Measurements from ENCODE around the gene ARID2. TPM values are rescaled to one million over a fixed set of nuclear protein-coding genes. Genes with fewer than 3 reads are reported as not detected.

ARID2 gene
- total RNA-seq, 3 donors from 2014 or later: 31.7 to 72.7 (median 48.8) TPM

GRCh38 chr12:45938566-45938965 is 209.1 kb downstream of the ARID2 start:
- H3K27me3 ChIP-seq: no peaks in the 10 kb centered on the region
- no peaks in the 10 kb centered on the region for H3K9me3 ChIP-seq
- no peak overlapping the region for H3K27ac ChIP-seq
- intact Hi-C loops (cut with DNase I; ENCODE audit: low total_unique reads): no loop called here
- no peak for DNase-seq (ENCODE audit: low spot score in 2 of 2)
- TF ChIP-seq CTCF (IDR thresholded peaks at IDR 0.05) (no peak), POLR2AphosphoS5 (IDR thresholded peaks at IDR 0.05) (no peak), POLR2A (IDR thresholded peaks at IDR 0.05) (no peak)
- no peaks in the 10 kb centered on the region for H3K36me3 ChIP-seq
- H3K4me1 ChIP-seq: peaks cover 0 to 8% of the 10 kb centered on the region in 2 donors
- no peak overlapping the region for H3K4me3 ChIP-seq

DNA sequence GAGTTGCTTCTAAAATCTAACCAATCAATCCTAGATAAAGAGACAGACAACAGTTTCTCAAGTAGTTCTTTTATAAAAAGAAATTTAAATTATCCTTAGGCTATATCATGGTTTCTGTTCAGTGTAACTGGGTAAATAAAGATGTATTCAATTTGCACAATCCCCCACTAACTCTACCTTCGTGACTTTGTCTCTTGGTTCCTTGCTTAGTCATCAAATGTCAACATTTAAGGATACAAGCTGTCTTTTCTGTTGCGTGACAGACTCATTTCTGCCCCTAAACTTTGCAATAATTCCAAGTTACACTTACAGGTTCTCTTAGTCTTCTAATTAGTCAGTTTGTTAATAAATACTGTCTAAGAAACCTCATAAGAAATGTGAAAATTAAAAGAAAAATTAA is 210.3 kb downstream of the ARID2 start:
- Histone ChIP-seq H3K36me3 (no peaks in the 10 kb centered on the region), H3K4me3 (no peak overlapping the region), H3K4me1 (peaks cover 0 to 7% of the 10 kb centered on the region in 2 donors), H3K27me3 (no peaks in the 10 kb centered on the region), H3K27ac (no peak overlapping the region), H3K9me3 (no peaks in the 10 kb centered on the region)
- intact Hi-C loops (cut with DNase I; ENCODE audit: low total_unique reads): no loop called here
- DNase-seq (ENCODE audit: low spot score in 2 of 2): no peak
- TF ChIP-seq POLR2AphosphoS5 (IDR thresholded peaks at IDR 0.05): no peak

DNA sequence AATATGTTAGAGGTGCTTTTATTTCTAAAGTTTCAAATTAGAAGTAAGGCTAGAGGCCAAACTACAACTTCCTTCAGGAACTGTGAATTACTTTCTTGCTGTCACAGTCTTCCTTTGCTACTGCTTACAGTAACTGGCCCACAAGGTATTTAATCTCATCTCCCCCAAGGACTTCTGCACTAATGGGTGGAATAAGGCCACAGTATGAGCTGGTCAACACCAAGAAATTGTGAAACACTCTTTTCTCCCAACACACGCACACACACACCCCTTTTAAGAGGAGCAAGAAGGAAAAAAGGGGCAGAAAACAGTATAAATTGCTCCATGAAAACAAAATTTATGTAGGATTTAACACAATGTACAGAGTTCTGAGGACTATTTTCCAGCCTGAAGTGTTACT is 215.3 kb downstream of the ARID2 start:
- Histone ChIP-seq H3K9me3 (no peaks in the 10 kb centered on the region), H3K4me3 (no peak overlapping the region), H3K4me1 (no peaks in the 10 kb centered on the region), H3K27me3 (no peaks in the 10 kb centered on the region), H3K27ac (no peak overlapping the region), H3K36me3 (no peaks in the 10 kb centered on the region)
- TF ChIP-seq POLR2A (IDR thresholded peaks at IDR 0.05) (no peak), CTCF (IDR thresholded peaks at IDR 0.05) (no peak), POLR2AphosphoS5 (IDR thresholded peaks at IDR 0.05) (no peak)
- intact Hi-C loops (cut with DNase I; ENCODE audit: low total_unique reads): no loop called here
- no peak for DNase-seq (ENCODE audit: low spot score in 2 of 2)

GRCh38 chr12:45946435-45946834 is 216.9 kb downstream of the ARID2 start:
- no peaks in the 10 kb centered on the region for H3K4me1 ChIP-seq
- TF ChIP-seq POLR2A (IDR thresholded peaks at IDR 0.05) (no peak), CTCF (IDR thresholded peaks at IDR 0.05) (no peak), POLR2AphosphoS5 (IDR thresholded peaks at IDR 0.05) (no peak)
- no peaks in the 10 kb centered on the region for H3K9me3 ChIP-seq
- no peaks in the 10 kb centered on the region for H3K27me3 ChIP-seq
- intact Hi-C loops (cut with DNase I; ENCODE audit: low total_unique reads): no loop called here
- H3K4me3 ChIP-seq: no peak overlapping the region
- no peak for DNase-seq (ENCODE audit: low spot score in 2 of 2)
- H3K27ac ChIP-seq: no peak overlapping the region
- no peaks in the 10 kb centered on the region for H3K36me3 ChIP-seq

DNA sequence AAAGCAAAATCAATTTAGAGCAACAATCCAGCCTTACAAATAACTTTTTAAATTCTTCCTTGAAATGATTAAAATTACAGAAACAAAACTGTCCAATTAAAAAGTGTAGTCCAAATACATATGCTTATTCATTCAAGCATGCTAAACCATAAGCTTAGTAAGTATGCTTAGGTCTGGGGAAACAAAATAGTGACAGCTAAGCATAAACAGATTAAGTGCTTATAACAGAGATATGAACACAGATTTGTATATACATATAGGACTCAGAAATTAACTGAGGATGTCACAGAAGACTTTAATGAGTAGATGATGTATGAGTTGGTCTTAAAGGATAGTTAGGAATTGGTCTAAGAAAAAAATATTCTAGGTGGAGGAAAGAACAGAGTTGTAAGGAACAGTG is 219.0 kb downstream of the ARID2 start:
- no peak overlapping the region for H3K27ac ChIP-seq
- TF ChIP-seq POLR2A (IDR thresholded peaks at IDR 0.05): no peak
- H3K4me1 ChIP-seq: no peaks in the 10 kb centered on the region
- H3K27me3 ChIP-seq: no peaks in the 10 kb centered on the region
- intact Hi-C loops (cut with DNase I; ENCODE audit: low total_unique reads): no loop called here
- no peaks in the 10 kb centered on the region for H3K36me3 ChIP-seq
- DNase-seq (ENCODE audit: low spot score in 2 of 2): no peak
- no peaks in the 10 kb centered on the region for H3K9me3 ChIP-seq
- no peak overlapping the region for H3K4me3 ChIP-seq

All from breast epithelium (tissue), 4 donors.